NCI-H510A (cell line): ENCODE results near the gene IQGAP2.
"Not testable (repeated sequence)": the region's sequence is repeated elsewhere in the genome, so short reads cannot be mapped to it uniquely, and the experiment has no call there.

ENCODE experiments used
- DNase-seq: peaks from one replicate; lab custom pipeline; 2025; lab: John Stamatoyannopoulos, UW

IQGAP2 gene

GRCh38 chr5:76542887-76543690, 140.0 kb downstream of the IQGAP2 start:
- DNase-seq, result no peak

GRCh38 chr5:76544268-76544926, 141.3 kb downstream of the IQGAP2 start:
- DNase-seq, result no peak

- DNase-seq, result no peak
These were observed 142.1 kb downstream of the IQGAP2 start for GRCh38 chr5:76545184-76545583.

GRCh38 chr5:76546497-76547102, 143.5 kb downstream of the IQGAP2 start:
- DNase-seq, result no peak

- no peak for DNase-seq
These were observed 144.3 kb downstream of the IQGAP2 start for GRCh38 chr5:76547242-76547890.

GRCh38 chr5:76547891-76548524, 144.9 kb downstream of the IQGAP2 start:
- no peak for DNase-seq

- DNase-seq, result no peak
These were observed 145.6 kb downstream of the IQGAP2 start for GRCh38 chr5:76548525-76549229.

- DNase-seq, result not testable (repeated sequence)
These were observed 147.8 kb downstream of the IQGAP2 start for GRCh38 chr5:76550881-76551280.

- DNase-seq, result no peak
These were observed 149.5 kb downstream of the IQGAP2 start for GRCh38 chr5:76552546-76552945.

GRCh38 chr5:76553251-76553650, 150.2 kb downstream of the IQGAP2 start:
- DNase-seq, result no peak

GRCh38 chr5:76555114-76555513, 152.0 kb downstream of the IQGAP2 start:
- DNase-seq, result no peak

GRCh38 chr5:76555717-76556116, 152.6 kb downstream of the IQGAP2 start:
- no peak for DNase-seq

GRCh38 chr5:76556511-76557221, 153.6 kb downstream of the IQGAP2 start:
- DNase-seq, result no peak

- no peak for DNase-seq
These were observed 158.1 kb downstream of the IQGAP2 start for GRCh38 chr5:76560952-76561891.

- DNase-seq, result no peak
These were observed 158.9 kb downstream of the IQGAP2 start for GRCh38 chr5:76561959-76562358.

GRCh38 chr5:76565009-76565408, 161.9 kb downstream of the IQGAP2 start:
- no peak for DNase-seq

GRCh38 chr5:76570153-76570552, 167.1 kb downstream of the IQGAP2 start:
- DNase-seq, result no peak

- DNase-seq, result no peak
These were observed 168.5 kb downstream of the IQGAP2 start for GRCh38 chr5:76571559-76571958.

GRCh38 chr5:76576450-76576849, 173.4 kb downstream of the IQGAP2 start:
- DNase-seq, result no peak

- no peak for DNase-seq
These were observed 173.9 kb downstream of the IQGAP2 start for GRCh38 chr5:76576996-76577395.
